ENCODE results near the gene HM13. TPM values are rescaled to one million over a fixed set of nuclear protein-coding genes. Genes with fewer than 3 reads are reported as not detected.
A peak's percentile ranks its signal among the peaks of the same experiment; 100 is the strongest.
"Not testable (repeated sequence)": the region's sequence is repeated elsewhere in the genome, so short reads cannot be mapped to it uniquely, and the experiment has no call there.

The HM13 gene
- total and polyA plus RNA-seq, 8 donors = 98.9 to 282 (median 114) TPM

DNA sequence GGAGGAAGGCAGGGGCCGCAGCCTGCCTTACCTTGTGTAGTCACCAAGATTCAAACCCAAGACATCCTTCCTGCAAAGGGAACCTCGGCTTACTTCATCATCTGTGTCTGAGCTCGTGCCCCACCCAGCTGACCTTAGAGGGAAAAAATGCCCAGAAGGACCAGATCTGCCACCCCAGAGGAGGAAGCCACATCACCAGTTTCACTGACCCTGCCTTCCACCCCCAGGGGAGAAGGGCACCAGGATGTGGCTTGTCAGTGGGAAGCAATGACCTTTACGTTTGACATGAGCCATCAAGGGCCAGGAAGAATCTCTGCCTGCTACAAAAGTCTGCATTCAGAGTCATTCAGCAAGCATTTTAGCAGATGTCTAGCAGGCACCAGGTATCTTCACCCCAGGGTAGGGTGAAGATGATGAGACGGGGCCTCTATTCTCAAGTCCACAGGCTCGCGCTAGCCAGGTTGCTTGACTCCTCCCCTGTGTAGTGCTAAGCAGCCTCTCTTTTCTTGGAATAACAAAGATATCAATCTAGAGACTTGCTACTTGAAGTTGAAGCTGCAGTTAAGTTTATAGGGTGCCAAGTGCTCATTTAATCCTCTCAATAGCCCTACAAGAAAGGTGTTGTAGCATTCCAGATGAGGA, 28.1 kb downstream of the HM13 start:
- Histone ChIP-seq H3K4me1 (peaks cover 15 to 46% of the 10 kb centered on the region in 2 donors), H3K36me3 (peaks cover 0 to 93% of the 10 kb centered on the region in 2 donors), H3K4me3 (no peak overlapping the region), H3K27ac (peak overlapping the region in 1 of 2 donors; percentile 47), H3K9me3 (no peaks in the 10 kb centered on the region), H3K27me3 (no peaks in the 10 kb centered on the region)
- peak; percentile 36 for ATAC-seq
- TF ChIP-seq, protein P1, sequence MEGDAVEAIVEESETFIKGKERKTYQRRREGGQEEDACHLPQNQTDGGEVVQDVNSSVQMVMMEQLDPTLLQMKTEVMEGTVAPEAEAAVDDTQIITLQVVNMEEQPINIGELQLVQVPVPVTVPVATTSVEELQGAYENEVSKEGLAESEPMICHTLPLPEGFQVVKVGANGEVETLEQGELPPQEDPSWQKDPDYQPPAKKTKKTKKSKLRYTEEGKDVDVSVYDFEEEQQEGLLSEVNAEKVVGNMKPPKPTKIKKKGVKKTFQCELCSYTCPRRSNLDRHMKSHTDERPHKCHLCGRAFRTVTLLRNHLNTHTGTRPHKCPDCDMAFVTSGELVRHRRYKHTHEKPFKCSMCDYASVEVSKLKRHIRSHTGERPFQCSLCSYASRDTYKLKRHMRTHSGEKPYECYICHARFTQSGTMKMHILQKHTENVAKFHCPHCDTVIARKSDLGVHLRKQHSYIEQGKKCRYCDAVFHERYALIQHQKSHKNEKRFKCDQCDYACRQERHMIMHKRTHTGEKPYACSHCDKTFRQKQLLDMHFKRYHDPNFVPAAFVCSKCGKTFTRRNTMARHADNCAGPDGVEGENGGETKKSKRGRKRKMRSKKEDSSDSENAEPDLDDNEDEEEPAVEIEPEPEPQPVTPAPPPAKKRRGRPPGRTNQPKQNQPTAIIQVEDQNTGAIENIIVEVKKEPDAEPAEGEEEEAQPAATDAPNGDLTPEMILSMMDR (IDR thresholded peaks at IDR 0.05) = no peak
- DNase-seq = no peak
- intact Hi-C loops (cut with DNase I) = no loop called here

DNA sequence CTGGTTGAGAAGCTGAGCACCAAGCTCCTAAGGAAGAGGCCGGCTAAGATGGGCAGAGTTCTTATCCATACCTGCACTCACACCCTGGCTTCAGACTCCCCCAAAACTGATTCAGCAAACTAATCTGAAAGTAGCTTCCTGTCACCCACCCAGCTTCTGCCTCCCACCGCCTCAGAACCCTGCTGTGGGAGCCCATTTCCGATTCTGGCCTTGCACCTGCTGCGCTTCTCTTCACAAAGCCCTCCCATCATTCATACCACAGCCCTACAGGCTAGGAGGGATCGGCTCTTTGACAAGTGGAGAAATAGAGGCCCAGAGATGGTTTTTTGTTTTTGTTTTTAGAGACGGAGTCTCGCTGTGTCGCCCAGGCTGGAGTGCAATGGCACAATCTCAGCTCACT, 28.7 kb downstream of the HM13 start:
- TF ChIP-seq, protein P1 (IDR thresholded peaks at IDR 0.05) = no peak
- peak overlapping the region in 1 of 2 donors; percentile 47 for H3K27ac ChIP-seq
- H3K36me3 ChIP-seq = peaks cover 0 to 93% of the 10 kb centered on the region in 2 donors
- no peaks in the 10 kb centered on the region for H3K9me3 ChIP-seq
- intact Hi-C loops (cut with DNase I) = no loop called here
- no peak overlapping the region for H3K4me3 ChIP-seq
- DNase-seq = no peak
- H3K27me3 ChIP-seq = no peaks in the 10 kb centered on the region
- peaks cover 15 to 43% of the 10 kb centered on the region in 2 donors for H3K4me1 ChIP-seq
- ATAC-seq = no peak

DNA sequence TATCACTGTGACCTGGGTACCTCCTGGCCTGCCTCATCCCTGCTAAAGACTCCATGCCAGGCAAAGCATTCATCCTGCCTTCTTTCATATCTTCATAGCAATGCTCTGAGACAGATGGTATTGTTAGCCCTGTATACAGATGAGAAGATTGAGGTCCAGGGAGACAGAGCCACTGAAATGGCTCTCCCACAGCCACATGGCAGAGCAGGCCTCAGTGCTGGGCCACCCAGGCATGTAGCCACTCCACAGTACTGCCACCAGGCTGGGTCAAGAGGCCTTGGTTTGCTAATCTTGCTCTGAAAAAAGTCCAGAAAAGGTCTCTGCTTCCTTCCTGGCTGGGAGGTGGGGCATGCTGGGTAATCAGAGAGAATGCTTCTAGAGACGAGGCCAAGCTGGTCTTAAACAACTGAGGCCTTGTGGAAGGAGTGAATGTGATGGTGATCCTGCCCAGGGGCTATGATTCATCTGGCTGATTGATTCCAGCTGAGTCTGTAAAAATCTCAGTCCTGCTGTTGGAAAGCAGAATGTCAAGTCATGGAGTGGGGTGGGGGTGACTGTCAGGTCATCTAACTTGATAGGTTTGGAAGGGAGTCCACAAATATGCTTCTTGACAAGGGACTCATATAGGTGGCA, 29.8 kb downstream of the HM13 start:
- Histone ChIP-seq H3K4me3 (no peak overlapping the region), H3K4me1 (peaks cover 15 to 47% of the 10 kb centered on the region in 2 donors), H3K27me3 (no peaks in the 10 kb centered on the region), H3K36me3 (peaks cover 0 to 93% of the 10 kb centered on the region in 2 donors), H3K9me3 (no peaks in the 10 kb centered on the region), H3K27ac (peak overlapping the region; percentile 35 to 69)
- TF ChIP-seq, protein P1 (IDR thresholded peaks at IDR 0.05) = no peak
- peak in 1 of 4 donors; percentile 39 for DNase-seq
- ATAC-seq = peak; percentile 22
- intact Hi-C loops (cut with DNase I) = no loop called here

DNA sequence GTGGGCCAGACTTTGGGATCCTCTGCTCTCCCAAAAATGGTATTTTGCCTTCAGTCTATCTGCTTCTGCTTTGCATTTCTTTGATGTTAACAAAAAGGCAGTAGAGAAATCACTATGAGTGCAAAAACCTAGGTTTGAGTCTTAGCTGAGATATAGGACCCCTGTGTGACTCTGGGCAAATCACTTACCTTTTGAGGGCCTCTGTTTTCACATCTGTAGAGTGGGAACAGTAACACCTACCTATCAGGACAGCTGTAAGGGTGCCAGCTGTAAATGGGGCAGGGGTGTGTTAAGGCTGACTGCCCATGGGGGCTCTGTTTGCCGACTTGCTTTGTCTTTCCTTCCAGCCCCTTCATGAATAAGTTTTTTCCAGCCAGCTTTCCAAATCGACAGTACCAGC, 30.4 kb downstream of the HM13 start:
- no peaks in the 10 kb centered on the region for H3K9me3 ChIP-seq
- intact Hi-C loops (cut with DNase I) = no loop called here
- TF ChIP-seq, protein P1 (IDR thresholded peaks at IDR 0.05) = no peak
- peaks cover 0 to 93% of the 10 kb centered on the region in 2 donors for H3K36me3 ChIP-seq
- peaks cover 15 to 47% of the 10 kb centered on the region in 2 donors for H3K4me1 ChIP-seq
- H3K27ac ChIP-seq = peak overlapping the region; percentile 35 to 69
- ATAC-seq (no peak), DNase-seq (no peak)
- no peaks in the 10 kb centered on the region for H3K27me3 ChIP-seq
- no peak overlapping the region for H3K4me3 ChIP-seq

DNA sequence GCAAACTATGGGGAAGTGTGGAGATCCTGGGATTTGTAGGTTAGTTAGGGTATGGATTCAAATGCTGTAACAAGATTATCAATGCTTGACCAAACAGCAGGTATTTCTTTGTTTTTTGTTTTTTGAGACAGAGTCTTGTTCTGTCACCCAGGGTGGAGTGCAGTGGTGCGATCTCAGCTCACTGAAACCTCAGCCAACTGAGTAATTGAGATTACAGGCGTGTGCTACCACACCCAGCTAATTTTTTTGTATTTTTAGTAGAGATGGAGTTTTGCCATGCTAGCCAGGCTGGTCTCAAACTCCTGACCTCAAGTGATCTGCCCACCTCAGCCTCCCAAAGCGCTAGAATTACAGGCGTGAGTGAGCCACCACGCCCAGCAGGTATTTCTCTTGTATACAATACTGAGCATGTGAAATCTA, 31.4 kb downstream of the HM13 start:
- H3K27me3 ChIP-seq; H3K4me3 ChIP-seq; H3K9me3 ChIP-seq; DNase-seq; H3K27ac ChIP-seq; intact Hi-C loops (cut with DNase I); ATAC-seq: not testable (repeated sequence)
- H3K4me1 ChIP-seq = peaks cover 15 to 47% of the 10 kb centered on the region in 2 donors
- H3K36me3 ChIP-seq = peaks cover 0 to 93% of the 10 kb centered on the region in 2 donors

Measured in left lung (tissue), 10 donors.